Type B pancreatic cell (in vitro differentiated cells): ENCODE measurements around the gene ARHGAP30. TPM values are rescaled to one million over a fixed set of nuclear protein-coding genes. Genes with fewer than 3 reads are reported as not detected.

Source experiments
- DNase-seq: peaks from one replicate; pipeline ENCODE4 v3.0.0; 2021; ENCODE audit warnings: mixed read lengths; ENCODE audit not compliant: unreplicated experiment; ENCODE audit errors: extremely low spot score
- H3K27ac Mint-ChIP-seq: 2 replicates; pipeline ENCODE4 v1.8.0; 2021; ENCODE audit warnings: mild to moderate bottlenecking, mixed read lengths
- H3K27me3 Mint-ChIP-seq: 2 replicates; pipeline ENCODE4 v1.8.0; 2021; ENCODE audit warnings: mixed read lengths
- H3K36me3 Mint-ChIP-seq: 2 replicates; pipeline ENCODE4 v1.8.0; 2021; ENCODE audit warnings: mixed read lengths
- H3K4me1 Mint-ChIP-seq: one replicate; pipeline ENCODE4 v1.8.0; 2021; ENCODE audit warnings: mixed read lengths; ENCODE audit not compliant: unreplicated experiment
- H3K4me3 Mint-ChIP-seq: 2 replicates; pipeline ENCODE4 v1.8.0; 2021; ENCODE audit warnings: mild to moderate bottlenecking, mixed read lengths
- H3K9me3 Mint-ChIP-seq: 2 replicates; pipeline ENCODE4 v1.8.0; 2021; ENCODE audit warnings: mixed read lengths
- CTCF ChIP-seq: fragments of 200-600 bp; sonication (generic); conservative IDR thresholded peaks from 2 replicates; pipeline ENCODE4 v1.5.0; 2021; ENCODE audit warnings: antibody characterized with exemption, mild to moderate bottlenecking
- total RNA-seq: library from RNA; stranded (reverse); gene quantifications from 2 replicates; pipeline ENCODE4 v1.2.1, GENCODE V29; 2021; ENCODE audit warnings: low replicate concordance

ARHGAP30 gene
- total RNA-seq, 1 donor from 2014 or later, result 1.3 TPM

GRCh38 chr1:161012420-161012819 is 57.3 kb downstream of the ARHGAP30 start:
- DNase-seq, result no peak
- Mint-ChIP-seq H3K4me3 (no peak overlapping the region), H3K36me3 (peaks cover 11% of the 10 kb centered on the region), H3K27me3 (peaks cover 3% of the 10 kb centered on the region), H3K9me3 (no peaks in the 10 kb centered on the region), H3K27ac (peak overlapping the region; percentile 60), H3K4me1 (peaks cover 23% of the 10 kb centered on the region)
- TF ChIP-seq CTCF, result no peak

GRCh38 chr1:161009602-161010211 is 60.0 kb downstream of the ARHGAP30 start:
- Mint-ChIP-seq H3K4me1 (peaks cover 23% of the 10 kb centered on the region), H3K4me3 (no peak overlapping the region)

GRCh38 chr1:161008869-161009510 is 60.7 kb downstream of the ARHGAP30 start:
- no peaks in the 10 kb centered on the region for H3K9me3 Mint-ChIP-seq
- H3K36me3 Mint-ChIP-seq, result peaks cover 7% of the 10 kb centered on the region
- DNase-seq, result no peak

More at GRCh38 chr1:161009602-161010211, 60.0 kb downstream of the ARHGAP30 start:
- Mint-ChIP-seq H3K27me3 (no peaks in the 10 kb centered on the region), H3K9me3 (no peaks in the 10 kb centered on the region), H3K36me3 (peaks cover 7% of the 10 kb centered on the region), H3K27ac (peak overlapping the region; percentile 44)
- no peak for TF ChIP-seq CTCF
- no peak for DNase-seq

GRCh38 chr1:161007369-161007768 is 62.3 kb downstream of the ARHGAP30 start:
- H3K27ac Mint-ChIP-seq, result no peak overlapping the region
- TF ChIP-seq CTCF, result no peak
- no peaks in the 10 kb centered on the region for H3K27me3 Mint-ChIP-seq
- DNase-seq, result no peak
- H3K4me1 Mint-ChIP-seq, result peaks cover 11% of the 10 kb centered on the region
- no peaks in the 10 kb centered on the region for H3K9me3 Mint-ChIP-seq
- H3K4me3 Mint-ChIP-seq, result no peak overlapping the region
- peaks cover 3% of the 10 kb centered on the region for H3K36me3 Mint-ChIP-seq

More at GRCh38 chr1:161008869-161009510, 60.7 kb downstream of the ARHGAP30 start:
- H3K27me3 Mint-ChIP-seq, result no peaks in the 10 kb centered on the region
- H3K4me3 Mint-ChIP-seq, result no peak overlapping the region
- no peak for TF ChIP-seq CTCF
- H3K4me1 Mint-ChIP-seq, result peaks cover 19% of the 10 kb centered on the region
- peak overlapping the region; percentile 44 for H3K27ac Mint-ChIP-seq

GRCh38 chr1:161006563-161006962 is 63.1 kb downstream of the ARHGAP30 start:
- no peaks in the 10 kb centered on the region for H3K9me3 Mint-ChIP-seq

More at GRCh38 chr1:161006563-161006962, 63.1 kb downstream of the ARHGAP30 start:
- H3K27me3 Mint-ChIP-seq, result no peaks in the 10 kb centered on the region
- peak overlapping the region; percentile 60 for H3K27ac Mint-ChIP-seq
- H3K4me3 Mint-ChIP-seq, result no peak overlapping the region
- no peak for TF ChIP-seq CTCF
- DNase-seq, result no peak
- H3K36me3 Mint-ChIP-seq, result no peaks in the 10 kb centered on the region
- peaks cover 13% of the 10 kb centered on the region for H3K4me1 Mint-ChIP-seq
